Keratinocyte (primary cell): ENCODE measurements around the gene CALY. TPM values are rescaled to one million over a fixed set of nuclear protein-coding genes. Genes with fewer than 3 reads are reported as not detected.

ENCODE experiments used
- DNase-seq: peaks from one replicate; pipeline ENCODE4 v3.0.0-alpha.2; 2011; ENCODE audit warnings: low read depth, missing footprints, low spot score
- FAIRE-seq: peaks from 2 replicates; lab custom pipeline; 2011; peaks lifted over from hg19 to GRCh38; lab: Jason Lieb, UNC
- H2AFZ ChIP-seq: 2 replicates; pipeline ENCODE4 v1.6.0; 2012; ENCODE audit warnings: low read length, control low read depth, inconsistent platforms; ENCODE audit not compliant: control insufficient read depth
- H3K27ac ChIP-seq: 2 replicates; pipeline ENCODE4 v1.5.1; 2011; ENCODE audit warnings: low read length; ENCODE audit not compliant: control insufficient read depth, insufficient read depth
- H3K27me3 ChIP-seq: 3 replicates; pipeline ENCODE4 v1.6.0; 2011; ENCODE audit warnings: low read length; ENCODE audit not compliant: control insufficient read depth, insufficient read depth; ENCODE audit errors: extremely low read depth
- H3K36me3 ChIP-seq, 2 experiments: 2 replicates in 1 of 2; 3 replicates in 1 of 2; pipeline ENCODE4 v1.5.1; 2011; ENCODE audit warnings: low read length in 2 of 2, mild to moderate bottlenecking in 1 of 2; ENCODE audit not compliant: control insufficient read depth in 2 of 2, insufficient read depth in 2 of 2; ENCODE audit errors: extremely low read depth in 1 of 2
- H3K4me1 ChIP-seq: 3 replicates; pipeline ENCODE4 v1.5.1; 2011; ENCODE audit warnings: low read length; ENCODE audit not compliant: control insufficient read depth, insufficient read depth; ENCODE audit errors: extremely low read depth
- H3K4me2 ChIP-seq: 3 replicates; pipeline ENCODE4 v1.6.0; 2011; ENCODE audit warnings: low read depth, low read length; ENCODE audit not compliant: control insufficient read depth, insufficient read depth; ENCODE audit errors: extremely low read depth
- H3K4me3 ChIP-seq, 3 experiments: fragments of 200-600 bp in 1 of 3; sonication (generic) in 1 of 3; 2 replicates in 2 of 3; 3 replicates in 1 of 3; pipeline ENCODE4 v1.5.1; 2011 to 2016; ENCODE audit warnings: low read length in 3 of 3, mild to moderate bottlenecking in 3 of 3, control low read depth in 2 of 3, inconsistent platforms in 1 of 3, low read depth in 1 of 3, mixed read lengths in 1 of 3, mixed run types in 1 of 3, moderate library complexity in 1 of 3; ENCODE audit not compliant: control insufficient read depth in 2 of 3, insufficient read depth in 2 of 3; ENCODE audit errors: extremely low read depth in 1 of 3
- H3K79me2 ChIP-seq: 2 replicates; pipeline ENCODE4 v1.6.0; 2012; ENCODE audit warnings: low read length; ENCODE audit not compliant: control insufficient read depth, insufficient read depth
- H3K9ac ChIP-seq: 3 replicates; pipeline ENCODE4 v1.6.0; 2011; ENCODE audit warnings: low read length; ENCODE audit not compliant: control insufficient read depth, insufficient read depth; ENCODE audit errors: extremely low read depth
- H3K9me1 ChIP-seq: 3 replicates; pipeline ENCODE4 v1.6.0; 2011; ENCODE audit warnings: low read length; ENCODE audit not compliant: control insufficient read depth, insufficient read depth; ENCODE audit errors: extremely low read depth
- H3K9me3 ChIP-seq: 2 replicates; pipeline ENCODE4 v1.5.1; 2012; ENCODE audit warnings: low read depth, low read length; ENCODE audit not compliant: control insufficient read depth
- H4K20me1 ChIP-seq: 3 replicates; pipeline ENCODE4 v1.6.0; 2011; ENCODE audit warnings: low read length; ENCODE audit not compliant: control insufficient read depth, insufficient read depth; ENCODE audit errors: extremely low read depth
- EZH2 ChIP-seq: IDR thresholded peaks from one replicate; pipeline ENCODE4 v1.6.1; 2012; ENCODE audit warnings: inconsistent platforms, mild to moderate bottlenecking, low read length, moderate library complexity
- dilution Hi-C: fragments of 300-500 bp; cut with MboI; formaldehyde crosslinking; loops from one replicate; pipeline ENCODE4 v1.7.0; 2020; ENCODE audit warnings: low sequenced_read_pairs; ENCODE audit not compliant: extremely low pct_ligation_motif_present
- polyA plus RNA-seq, 5 experiments: library from polyadenylated mRNA; depleted of rRNA in 3 of 5; stranded (reverse) in 3 of 5; stranded (forward) in 1 of 5; unstranded in 1 of 5; fragments of >200 nt; gene quantifications; 1 replicate in 1 of 5; 2 replicates in 3 of 5; 3 replicates in 1 of 5; pipeline versions ENCODE4 v1.2.1 to v1.2.3, GENCODE V29; 2011 to 2012; ENCODE audit warnings: missing spikeins in 2 of 5, low read depth in 1 of 5, low replicate concordance in 1 of 5
- TF ChIP-seq, protein P1 (sequence below), 3 experiments: IDR thresholded peaks in 1 of 3; conservative IDR thresholded peaks in 1 of 3; optimal IDR thresholded peaks in 1 of 3; 2 replicates in 2 of 3; 3 replicates in 1 of 3; pipeline versions ENCODE3 to v1.5.1; 2011; ENCODE audit warnings: low read length in 3 of 3, mild to moderate bottlenecking in 3 of 3, moderate library complexity in 2 of 3, control low read depth in 1 of 3, inconsistent platforms in 1 of 3; ENCODE audit not compliant: insufficient read depth in 2 of 3; ENCODE audit errors: extremely low read depth in 1 of 3

Gene CALY
- polyA plus RNA-seq, 1 donor (not counting 4 experiments of a cell fraction or from before 2014, with no cell fraction given), result not detected

GRCh38 chr10:133299224-133299623, 37.5 kb downstream of the CALY start:
- no peak overlapping the region for H3K4me2 ChIP-seq
- H3K27ac ChIP-seq, result no peak overlapping the region
- peaks cover under 1% of the 10 kb centered on the region for H3K4me1 ChIP-seq
- no peaks in the 10 kb centered on the region for H3K9me3 ChIP-seq
- H4K20me1 ChIP-seq, result no peaks in the 10 kb centered on the region
- H3K79me2 ChIP-seq, result peaks cover 17% of the 10 kb centered on the region
- no peaks in the 10 kb centered on the region for H3K27me3 ChIP-seq
- DNase-seq (no peak), FAIRE-seq (no peak)
- no peak overlapping the region for H3K4me3 ChIP-seq
- H2AFZ ChIP-seq, result no peak overlapping the region
- dilution Hi-C loops, result no loop called here
- H3K9me1 ChIP-seq, result no peaks in the 10 kb centered on the region
- H3K36me3 ChIP-seq, result peaks cover 30 to 34% of the 10 kb centered on the region in 2 experiments
- no peak for TF ChIP-seq EZH2
- no peak overlapping the region for H3K9ac ChIP-seq

DNA sequence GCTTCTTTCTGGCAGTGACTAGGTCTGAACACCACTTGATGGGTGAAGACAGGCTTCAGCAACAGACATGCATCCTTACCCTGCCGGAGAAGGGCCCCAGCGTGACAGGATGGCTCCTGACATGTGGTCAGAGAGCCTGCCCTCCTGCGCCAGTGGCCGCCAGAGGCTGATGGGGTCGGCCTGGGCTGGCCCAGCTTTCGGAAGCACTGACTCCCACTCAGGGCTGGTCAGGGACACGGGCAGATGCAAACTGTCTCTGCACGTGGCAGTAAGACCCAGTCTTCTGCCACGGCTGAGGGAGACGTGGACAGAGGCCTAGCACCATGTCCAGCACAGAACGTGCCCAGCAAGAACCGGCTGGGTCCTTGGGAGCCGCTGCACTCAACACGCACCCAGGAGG, 38.2 kb downstream of the CALY start:
- H3K27me3 ChIP-seq, result no peaks in the 10 kb centered on the region
- TF ChIP-seq, protein P1, sequence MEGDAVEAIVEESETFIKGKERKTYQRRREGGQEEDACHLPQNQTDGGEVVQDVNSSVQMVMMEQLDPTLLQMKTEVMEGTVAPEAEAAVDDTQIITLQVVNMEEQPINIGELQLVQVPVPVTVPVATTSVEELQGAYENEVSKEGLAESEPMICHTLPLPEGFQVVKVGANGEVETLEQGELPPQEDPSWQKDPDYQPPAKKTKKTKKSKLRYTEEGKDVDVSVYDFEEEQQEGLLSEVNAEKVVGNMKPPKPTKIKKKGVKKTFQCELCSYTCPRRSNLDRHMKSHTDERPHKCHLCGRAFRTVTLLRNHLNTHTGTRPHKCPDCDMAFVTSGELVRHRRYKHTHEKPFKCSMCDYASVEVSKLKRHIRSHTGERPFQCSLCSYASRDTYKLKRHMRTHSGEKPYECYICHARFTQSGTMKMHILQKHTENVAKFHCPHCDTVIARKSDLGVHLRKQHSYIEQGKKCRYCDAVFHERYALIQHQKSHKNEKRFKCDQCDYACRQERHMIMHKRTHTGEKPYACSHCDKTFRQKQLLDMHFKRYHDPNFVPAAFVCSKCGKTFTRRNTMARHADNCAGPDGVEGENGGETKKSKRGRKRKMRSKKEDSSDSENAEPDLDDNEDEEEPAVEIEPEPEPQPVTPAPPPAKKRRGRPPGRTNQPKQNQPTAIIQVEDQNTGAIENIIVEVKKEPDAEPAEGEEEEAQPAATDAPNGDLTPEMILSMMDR (optimal IDR thresholded peaks at IDR 0.05 in 1 of 3, IDR thresholded peaks at IDR 0.05 in 1 of 3, conservative IDR thresholded peaks at IDR 0.05 in 1 of 3; ENCODE audit: extremely low read depth in 1 of 3, insufficient read depth in 2 of 3, low read length in 3 of 3), result no peak
- TF ChIP-seq EZH2, result no peak
- H3K9ac ChIP-seq, result no peak overlapping the region
- no peak overlapping the region for H3K27ac ChIP-seq
- no peaks in the 10 kb centered on the region for H4K20me1 ChIP-seq
- peaks cover 10% of the 10 kb centered on the region for H3K79me2 ChIP-seq
- dilution Hi-C loops, result no loop called here
- H3K9me1 ChIP-seq, result no peaks in the 10 kb centered on the region
- no peak overlapping the region for H3K4me2 ChIP-seq
- no peak overlapping the region for H2AFZ ChIP-seq
- H3K9me3 ChIP-seq, result no peaks in the 10 kb centered on the region
- peaks cover 4% of the 10 kb centered on the region for H3K4me1 ChIP-seq
- DNase-seq (no peak), FAIRE-seq (no peak)
- no peak overlapping the region for H3K4me3 ChIP-seq
- H3K36me3 ChIP-seq, result peaks cover 30 to 38% of the 10 kb centered on the region in 2 experiments

DNA sequence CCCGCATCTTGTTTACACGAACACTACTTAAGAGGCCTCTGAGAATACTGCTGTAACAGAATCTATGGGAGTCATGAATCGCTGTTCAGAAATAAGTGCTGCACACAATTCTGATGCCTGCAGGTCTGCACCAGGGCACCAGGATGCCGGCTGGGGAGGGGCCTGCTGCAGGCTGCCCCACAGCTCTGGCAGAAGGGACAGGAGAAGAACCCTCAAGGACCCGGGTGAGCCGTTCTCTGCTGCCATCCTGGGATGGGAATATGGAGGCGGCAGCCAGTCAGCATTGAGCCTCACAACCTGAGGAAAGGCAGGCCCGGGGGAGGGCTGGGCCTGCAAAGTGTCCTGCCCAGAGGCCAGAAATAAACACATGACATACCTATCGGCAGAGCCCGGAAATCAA, 39.2 kb downstream of the CALY start:
- Histone ChIP-seq H3K27me3 (no peaks in the 10 kb centered on the region), H3K79me2 (peaks cover 2% of the 10 kb centered on the region), H3K4me3 (no peak overlapping the region), H3K4me2 (no peak overlapping the region), H3K27ac (no peak overlapping the region), H3K4me1 (peaks cover 14% of the 10 kb centered on the region), H2AFZ (no peak overlapping the region), H3K9ac (no peak overlapping the region), H3K9me3 (no peaks in the 10 kb centered on the region), H3K36me3 (peaks cover 29 to 42% of the 10 kb centered on the region in 2 experiments), H3K9me1 (peaks cover 2% of the 10 kb centered on the region), H4K20me1 (no peaks in the 10 kb centered on the region)
- FAIRE-seq, result no peak
- TF ChIP-seq, protein P1 (optimal IDR thresholded peaks at IDR 0.05 in 1 of 3, IDR thresholded peaks at IDR 0.05 in 1 of 3, conservative IDR thresholded peaks at IDR 0.05 in 1 of 3; ENCODE audit: extremely low read depth in 1 of 3, insufficient read depth in 2 of 3, low read length in 3 of 3), result no peak
- no peak for TF ChIP-seq EZH2
- DNase-seq, result no peak
- dilution Hi-C loops, result no loop called here
